Germinal center (tissue), 1 donor: ENCODE data around the gene PPP4C.
A peak's percentile ranks its signal among the peaks of the same experiment; 100 is the strongest.
"Not testable (repeated sequence)": the region's sequence is repeated elsewhere in the genome, so short reads cannot be mapped to it uniquely, and the experiment has no call there.

Experiments
- DNase-seq: peaks from one replicate; pipeline ENCODE4 v3.0.0; 2012; ENCODE audit warnings: mixed read lengths, low spot score

PPP4C gene

DNA sequence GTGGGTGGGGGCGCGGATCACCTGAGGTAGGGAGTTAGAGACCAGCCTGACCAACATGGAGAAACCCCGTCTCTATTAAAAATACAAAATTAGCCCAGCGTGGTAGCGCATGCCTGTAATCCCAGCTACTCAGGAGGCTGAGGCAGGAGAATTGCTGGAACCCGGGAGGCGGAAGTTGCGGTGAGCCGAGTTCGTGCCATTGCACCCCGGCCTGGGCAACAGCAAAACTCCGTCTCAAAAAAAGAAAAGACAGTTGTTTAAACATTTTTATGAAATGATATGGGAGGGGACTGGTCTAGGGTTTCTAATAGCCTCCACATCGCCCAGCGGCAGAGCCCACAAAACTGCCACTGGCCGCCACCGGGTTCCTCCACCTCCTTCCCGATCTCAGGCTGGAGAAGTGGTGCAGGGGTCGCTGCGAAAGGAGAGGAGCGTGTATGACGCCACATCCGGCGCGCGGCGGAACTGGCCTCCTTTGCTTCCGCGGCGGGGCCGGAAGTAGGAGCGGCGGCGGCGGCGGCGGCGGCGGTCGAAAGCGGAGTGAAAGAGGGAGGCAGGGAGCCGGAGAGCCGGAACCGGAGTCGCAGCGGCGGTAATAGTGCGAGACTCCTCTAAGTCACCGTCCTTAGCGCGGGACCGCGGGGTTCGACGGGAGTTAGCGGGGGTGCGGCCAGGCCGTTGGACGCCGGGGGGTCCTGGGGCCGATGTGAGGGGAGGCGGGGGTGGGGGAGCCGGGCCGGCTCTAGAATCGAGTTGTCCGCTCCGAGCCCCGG is at the start of gene PPP4C:
PPP4C (plus strand) TSS at position 492 of the 773 bp plus-strand sequence. CDS start 384 bp downstream, outside the sequence.
- peak; percentile 93 for DNase-seq

DNA sequence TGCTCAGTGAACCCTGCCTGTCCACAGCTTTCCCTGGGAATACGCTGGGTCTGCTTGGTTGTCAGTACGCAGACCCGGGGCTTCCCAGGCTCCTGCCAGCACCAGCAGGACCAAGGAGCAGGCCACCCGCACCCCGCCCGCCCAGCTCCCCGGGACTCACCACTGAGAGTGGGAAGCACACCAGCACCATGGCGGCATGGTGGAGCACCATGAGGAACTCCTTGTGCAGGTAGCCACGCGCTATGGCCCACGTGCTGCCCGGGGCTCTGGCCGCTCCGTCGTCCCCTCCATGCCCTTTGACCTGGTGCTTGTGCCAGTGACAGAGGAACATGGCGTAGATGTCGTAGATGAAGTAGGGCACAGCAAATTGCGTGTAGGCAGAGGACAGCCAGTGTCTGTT is 49.3 kb upstream of the PPP4C start:
- DNase-seq: no peak

DNA sequence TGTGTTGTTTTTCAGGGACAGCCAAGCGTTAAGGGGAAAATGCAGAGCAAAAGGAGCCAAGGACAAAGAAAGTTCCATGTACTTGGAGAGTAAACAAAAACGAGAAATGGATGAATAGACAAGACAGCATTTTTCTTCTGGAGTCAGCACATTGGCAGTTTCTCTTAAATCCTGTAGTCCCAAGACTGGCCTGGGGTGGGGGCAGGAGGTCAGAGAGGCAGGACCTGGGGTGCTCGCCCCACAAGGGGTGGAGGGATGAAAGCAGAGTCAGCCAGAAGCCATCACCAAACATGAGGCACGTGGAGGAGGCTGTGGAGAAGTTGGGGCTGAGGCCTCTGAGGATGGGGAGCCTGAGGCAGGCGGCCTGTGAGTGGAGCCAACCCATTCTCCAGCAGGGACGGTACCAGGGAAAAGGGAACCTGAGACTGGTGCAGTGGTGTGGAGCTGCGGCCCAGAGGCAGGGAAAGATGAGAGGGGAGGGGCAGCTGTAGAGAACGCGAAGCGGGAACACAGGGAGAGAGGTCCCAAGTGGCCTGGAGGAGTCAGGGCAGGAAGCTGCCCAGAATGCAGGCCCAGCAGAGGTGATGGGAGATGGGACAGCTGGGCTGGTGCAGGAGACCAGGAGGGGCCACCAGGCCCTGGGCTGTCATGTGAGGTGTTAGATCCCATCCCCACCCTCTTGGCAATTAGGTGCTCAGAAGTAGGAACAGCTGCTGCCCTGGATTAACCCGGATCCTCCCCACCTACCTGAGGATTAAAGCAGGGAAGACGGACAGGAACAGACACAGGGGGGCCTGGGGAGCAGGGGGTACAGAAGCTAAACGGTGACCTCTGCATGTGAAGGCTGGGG is 48.0 kb upstream of the PPP4C start:
- no peak for DNase-seq

DNA sequence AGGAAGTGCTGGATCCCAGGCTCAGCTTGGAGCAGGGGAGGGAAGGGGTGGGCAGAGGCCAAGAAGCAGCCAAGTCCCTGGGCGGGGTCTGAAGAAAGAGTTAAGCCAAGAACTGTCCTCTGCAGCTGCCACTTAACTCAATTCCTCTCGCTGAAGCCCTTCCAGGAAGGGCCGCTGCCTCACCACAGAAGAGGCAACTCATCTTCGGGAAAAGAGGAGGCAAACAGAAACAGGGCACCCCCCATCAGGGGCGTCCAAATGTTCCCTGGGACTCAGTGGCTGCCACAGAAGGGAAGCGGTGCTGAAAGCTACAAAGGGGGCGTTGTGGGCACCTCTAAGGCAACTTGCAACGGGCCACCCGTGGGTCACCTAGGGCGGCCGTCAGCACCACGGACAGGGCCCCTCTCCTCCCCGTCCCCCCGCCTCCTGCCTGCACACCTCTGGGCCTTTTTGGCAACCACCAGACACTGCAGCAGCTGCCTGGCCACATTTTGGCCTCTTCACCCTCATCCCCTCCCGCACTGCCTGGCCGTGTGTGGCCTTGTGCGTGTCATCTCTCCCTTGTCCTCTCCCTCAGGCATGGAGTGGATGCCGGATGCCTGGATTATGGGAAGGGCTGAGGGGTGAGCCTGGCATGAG is 47.2 kb upstream of the PPP4C start:
- DNase-seq: no peak

DNA sequence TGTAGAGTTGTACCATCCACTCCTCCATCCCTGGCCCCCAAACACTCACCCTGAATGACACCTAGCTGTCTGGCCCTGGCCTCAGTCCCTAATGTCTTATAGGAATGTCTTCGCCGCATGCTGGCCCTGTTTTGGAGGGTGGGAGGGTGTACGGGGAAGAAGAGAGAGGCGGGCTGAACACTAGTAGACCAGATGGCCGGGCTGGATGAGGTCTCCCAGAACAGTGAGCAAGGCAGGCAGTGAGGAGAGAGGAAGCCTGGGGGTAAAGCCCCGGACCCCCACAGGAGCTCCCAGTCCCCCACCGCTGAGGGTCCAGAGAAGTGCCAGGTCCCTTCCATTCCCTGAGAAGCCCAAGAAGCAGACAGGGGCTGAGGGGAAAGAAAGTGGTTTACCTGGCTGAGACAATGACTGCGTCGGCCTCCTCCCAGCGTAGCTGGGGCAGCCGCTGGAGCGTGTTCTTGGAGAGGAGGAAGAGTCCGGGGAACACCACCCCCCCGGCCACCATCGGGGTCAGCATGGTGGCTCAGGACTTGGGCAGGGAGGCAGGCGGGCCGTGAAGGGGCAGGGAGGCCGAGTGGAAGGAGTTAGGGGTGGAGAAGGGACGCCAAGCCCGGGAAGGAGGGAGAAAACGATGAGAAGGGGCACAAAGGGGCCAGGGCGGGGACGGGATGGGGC is 45.6 kb upstream of the PPP4C start:
- no peak for DNase-seq

DNA sequence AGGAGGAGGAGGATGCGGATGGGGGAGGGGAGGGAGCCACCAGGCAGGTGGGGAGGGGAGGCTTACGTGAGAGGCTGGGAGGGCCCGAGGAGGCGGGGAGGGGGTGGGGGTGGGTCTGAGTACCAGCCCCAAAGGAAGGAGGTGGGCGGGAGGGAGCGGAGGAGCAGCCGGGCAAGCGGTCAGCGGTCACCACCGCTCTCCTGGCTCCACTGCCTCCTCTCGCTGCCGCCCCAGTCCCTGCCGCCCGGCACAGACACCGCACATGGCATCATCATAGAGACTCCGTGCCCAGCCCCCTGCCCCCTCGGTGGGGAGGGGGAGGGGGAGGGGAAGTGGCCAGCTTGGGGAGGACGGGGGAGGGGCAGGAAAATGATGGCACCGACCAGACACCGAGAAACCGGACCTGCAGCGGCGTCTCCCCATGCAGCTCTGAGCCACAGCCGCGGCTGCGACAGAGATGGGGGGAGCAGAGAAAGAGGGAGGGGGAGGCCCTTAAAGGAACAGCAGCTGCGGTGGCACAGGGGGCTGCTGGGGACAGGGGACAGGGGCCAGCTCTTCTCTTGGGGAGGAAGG is 44.9 kb upstream of the PPP4C start, which contains the start of gene TLCD3B:
TLCD3B (minus strand) TSS at position 431 of the 573 bp plus-strand sequence. CDS start 744 bp downstream, outside the sequence.
- DNase-seq: no peak

DNA sequence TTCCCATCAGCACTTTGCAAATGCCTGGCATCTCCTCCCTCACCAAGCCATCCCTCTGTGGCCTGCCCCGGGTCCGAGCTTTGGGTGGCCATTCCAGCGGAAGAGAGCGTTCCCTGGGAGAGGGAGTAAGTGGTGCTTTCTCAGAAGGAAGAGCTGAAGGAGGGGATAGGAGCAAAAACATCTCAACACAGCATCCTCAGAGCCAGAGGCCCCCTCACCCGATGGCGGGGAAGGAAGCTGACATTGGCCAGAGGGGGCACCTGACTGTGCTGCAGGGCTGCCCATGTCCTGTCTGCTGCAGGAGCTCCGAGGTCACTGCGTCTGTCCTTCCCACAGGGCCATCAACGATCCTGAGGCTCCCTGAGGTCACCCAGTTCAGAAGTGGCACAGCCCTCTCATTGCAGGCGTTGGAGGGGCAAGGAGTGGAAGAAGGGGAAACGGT is 44.3 kb upstream of the PPP4C start:
- no peak for DNase-seq

DNA sequence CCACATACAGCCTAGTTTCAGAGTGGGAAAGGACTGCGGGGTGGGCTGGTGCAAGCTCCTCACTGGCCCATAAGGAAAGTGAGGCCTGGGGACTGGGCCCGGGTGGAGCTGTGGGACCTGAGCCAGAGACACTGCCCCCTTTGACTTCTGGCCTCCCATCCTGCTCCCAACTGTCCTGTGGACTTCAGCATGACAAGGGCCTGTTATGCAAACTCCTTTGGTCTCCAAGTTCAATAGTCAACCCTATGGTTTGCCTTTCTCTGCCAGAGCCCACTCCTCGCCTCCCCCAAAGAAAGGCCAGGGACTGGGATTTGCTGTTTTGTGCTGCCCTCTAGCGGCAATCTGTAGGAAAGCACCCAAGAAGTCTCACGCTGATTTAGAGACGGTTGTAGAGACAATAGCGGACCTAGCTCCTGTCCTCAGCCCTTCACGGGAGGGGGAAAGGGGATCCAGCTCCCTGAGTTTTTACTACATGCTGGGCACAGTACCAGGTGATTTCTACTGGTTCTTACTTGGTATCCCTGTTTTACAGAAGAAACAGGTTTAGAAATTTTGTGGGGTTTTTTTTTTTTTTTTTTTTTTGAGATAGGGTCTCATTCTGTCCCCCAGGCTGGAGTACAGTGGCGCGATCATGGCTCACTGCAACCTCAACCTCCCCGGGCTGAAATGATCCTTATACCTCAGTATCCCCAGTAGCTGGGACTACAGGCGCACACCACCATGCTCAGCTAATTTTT is 43.5 kb upstream of the PPP4C start:
- DNase-seq: peak; percentile 71

DNA sequence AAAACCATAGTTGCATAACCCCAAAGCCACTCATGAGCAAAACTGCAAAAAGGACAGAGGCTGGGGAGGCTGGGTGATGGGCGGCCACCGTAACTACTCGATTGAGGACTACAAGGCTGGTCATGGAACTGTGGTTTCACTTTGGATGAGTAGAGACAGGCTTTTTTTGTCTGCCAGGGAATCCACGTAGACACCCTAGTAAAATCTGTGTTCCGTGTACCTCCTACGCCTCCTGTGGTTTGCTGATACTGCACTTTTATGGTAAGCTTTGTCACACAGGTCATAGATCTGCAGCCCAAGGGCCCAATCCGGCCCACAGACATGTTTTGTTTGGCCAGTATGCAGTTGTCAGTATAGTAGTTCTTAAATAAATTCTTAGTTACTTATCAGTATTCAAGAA is 42.5 kb upstream of the PPP4C start:
- no peak for DNase-seq

DNA sequence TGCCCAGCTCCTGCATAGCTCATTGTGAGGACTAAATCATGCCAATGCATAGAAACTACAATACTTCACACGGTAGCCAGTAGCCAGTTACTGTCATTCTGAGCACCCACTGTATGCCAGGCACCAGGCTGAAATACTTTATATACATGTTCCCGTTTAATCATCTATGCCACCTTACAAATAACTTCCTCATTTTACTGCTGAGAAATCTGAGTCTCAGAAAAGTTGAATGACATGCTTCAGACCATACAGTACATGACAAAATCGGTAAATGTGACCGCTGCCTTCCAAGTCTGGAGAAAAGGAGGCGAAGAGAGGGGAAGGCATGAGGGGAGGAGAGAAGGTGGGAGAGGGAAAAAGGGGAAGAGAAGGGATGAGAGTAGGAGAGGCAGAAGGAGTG is 35.6 kb upstream of the PPP4C start:
- no peak for DNase-seq

DNA sequence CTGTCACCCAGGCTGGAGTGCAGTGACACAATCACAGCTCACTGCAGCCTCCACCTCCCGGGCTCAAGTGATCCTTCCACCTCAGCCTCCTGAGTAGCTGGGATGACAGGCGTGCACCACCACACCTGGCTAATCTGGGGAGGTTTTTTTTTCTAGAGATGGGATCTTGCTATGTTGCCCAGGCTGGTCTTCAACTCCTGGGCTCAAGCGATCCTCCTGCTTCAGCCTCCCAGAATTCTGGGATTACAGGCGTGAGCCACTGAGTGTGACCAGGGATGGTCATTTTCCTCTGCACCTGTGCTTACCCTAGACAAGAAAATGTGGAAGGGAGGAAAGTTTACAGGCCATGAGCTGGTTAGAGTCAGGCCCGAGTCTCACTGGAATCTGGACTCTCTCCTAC is 35.1 kb upstream of the PPP4C start:
- DNase-seq: not testable (repeated sequence)

DNA sequence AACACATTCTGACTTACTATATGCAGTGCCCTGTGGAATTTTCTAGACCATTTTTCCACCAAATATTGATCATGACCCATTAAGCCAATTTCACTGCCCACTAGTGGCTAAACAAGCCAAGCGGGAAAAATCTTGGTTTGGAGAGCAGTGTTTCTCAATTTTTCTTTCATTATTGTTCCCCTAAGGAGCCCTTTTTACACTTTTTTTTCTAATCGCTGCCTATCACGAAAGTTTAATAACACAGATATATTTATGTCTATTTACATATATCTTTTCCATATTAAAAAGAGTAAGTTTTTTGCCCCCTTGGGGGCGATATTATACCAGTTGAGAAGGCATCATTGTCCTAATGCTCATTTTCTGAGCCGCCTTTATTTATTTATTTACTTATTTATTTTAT is 34.0 kb upstream of the PPP4C start:
- no peak for DNase-seq

DNA sequence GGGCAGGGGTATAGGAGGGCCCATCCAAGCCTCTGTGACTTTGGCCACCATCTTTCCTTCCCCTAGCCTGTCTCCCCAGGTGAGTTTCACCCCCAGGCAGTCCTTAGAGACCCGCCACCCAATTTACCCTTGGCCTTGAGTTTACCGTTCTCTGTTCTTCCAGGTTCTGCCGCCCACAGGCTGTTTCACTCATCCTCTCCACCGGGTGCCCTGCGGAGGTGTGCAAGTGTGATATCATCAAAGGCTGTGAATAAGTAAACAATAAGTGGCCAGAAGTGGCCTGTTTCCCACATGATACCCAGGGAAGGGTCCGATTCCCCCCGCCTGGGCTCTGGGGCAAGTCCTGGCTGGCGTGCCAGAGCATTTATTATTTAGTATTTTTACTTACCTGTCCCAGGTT is 29.6 kb upstream of the PPP4C start:
- DNase-seq: no peak

DNA sequence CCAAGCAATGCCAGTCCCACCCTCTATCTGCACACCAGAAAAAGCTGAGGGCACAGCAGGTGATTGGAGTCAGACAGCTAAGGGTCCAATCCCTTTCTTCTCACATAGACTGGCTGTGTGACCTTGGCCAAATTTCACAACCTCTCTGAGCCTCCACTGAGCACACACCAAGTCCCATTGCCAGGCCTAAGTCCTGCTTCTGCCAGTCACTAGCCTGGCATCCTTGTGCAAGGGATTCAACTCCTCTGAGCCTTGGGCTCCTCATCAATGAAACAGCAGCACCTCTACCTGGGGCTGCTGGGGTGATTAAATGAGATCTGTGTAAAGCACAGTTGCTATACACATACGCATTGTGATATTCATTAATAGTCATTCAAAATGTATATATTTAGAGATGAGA is 29.2 kb upstream of the PPP4C start:
- no peak for DNase-seq

DNA sequence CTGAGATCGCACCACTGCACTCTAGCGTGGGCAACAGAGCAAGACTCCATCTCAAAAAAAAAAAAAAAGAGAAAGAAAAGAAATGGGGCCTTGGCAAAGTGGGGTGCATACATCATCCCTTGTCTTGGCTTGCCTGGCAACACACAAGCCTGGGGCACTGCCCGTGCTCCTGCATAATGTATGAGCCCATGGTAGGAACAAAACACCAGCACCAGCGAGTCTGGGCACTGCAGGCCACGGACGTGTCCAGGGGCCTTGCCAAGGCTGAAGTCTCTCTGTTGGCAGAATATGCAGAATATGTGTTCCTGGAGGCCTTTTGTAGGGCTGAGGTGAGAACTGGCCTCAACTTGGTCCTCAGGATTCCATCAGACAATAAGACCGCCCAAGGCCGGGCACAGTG is 25.9 kb upstream of the PPP4C start:
- DNase-seq: no peak

DNA sequence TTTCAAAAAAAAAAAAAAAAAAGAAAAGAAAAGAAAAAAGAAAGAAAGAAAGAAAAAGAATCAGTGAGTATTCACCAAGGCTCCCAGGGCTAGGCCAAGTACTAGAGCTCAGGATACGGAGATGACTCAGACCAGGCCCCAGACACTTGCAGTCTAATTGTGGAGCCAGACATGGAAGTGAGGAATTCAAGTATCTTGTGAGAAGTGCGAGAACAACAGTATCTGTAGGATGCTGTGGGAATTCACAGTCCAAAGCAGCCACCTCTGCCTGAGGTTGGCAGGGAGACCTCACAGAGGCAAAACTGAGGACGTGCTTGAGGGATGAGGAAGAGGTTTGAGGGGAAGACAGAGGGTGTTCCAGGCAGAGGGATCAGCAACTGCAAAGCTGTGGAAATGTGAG is 24.3 kb upstream of the PPP4C start:
- DNase-seq: no peak

DNA sequence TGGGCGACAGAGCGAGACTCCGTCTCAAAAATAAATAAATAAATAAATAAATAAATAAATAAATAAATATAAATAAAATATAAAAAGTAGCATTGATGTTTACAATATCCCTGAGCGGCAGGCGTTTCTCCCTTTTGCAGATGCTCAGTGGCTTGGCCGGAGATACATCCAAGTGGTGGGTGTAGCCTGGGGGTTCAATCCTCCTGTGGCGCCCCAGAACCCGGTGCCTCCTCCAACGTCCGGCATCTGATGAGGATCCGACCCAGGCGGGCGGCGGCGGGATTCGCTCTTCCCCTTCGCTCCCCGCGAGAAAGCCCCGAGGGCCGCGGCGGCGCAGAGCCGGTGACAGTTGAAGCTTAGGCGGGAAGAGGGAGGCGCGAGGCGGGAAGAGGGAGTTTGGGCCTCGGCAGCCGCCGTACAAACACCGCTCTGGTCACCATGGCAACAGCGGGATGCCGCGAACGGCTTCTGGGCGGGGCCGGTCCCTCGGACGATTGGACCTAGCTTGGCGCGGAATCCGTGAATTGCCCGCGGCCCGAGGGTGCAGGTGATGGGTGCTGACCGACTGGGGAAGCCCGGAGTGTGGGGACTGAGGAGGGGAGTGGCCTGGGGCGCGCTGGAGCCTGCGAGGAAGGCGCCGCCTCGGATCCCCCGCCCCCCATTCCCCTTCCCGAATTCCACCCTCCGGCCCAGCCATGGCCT is 23.0 kb upstream of the PPP4C start:
- peak; percentile 92 for DNase-seq

DNA sequence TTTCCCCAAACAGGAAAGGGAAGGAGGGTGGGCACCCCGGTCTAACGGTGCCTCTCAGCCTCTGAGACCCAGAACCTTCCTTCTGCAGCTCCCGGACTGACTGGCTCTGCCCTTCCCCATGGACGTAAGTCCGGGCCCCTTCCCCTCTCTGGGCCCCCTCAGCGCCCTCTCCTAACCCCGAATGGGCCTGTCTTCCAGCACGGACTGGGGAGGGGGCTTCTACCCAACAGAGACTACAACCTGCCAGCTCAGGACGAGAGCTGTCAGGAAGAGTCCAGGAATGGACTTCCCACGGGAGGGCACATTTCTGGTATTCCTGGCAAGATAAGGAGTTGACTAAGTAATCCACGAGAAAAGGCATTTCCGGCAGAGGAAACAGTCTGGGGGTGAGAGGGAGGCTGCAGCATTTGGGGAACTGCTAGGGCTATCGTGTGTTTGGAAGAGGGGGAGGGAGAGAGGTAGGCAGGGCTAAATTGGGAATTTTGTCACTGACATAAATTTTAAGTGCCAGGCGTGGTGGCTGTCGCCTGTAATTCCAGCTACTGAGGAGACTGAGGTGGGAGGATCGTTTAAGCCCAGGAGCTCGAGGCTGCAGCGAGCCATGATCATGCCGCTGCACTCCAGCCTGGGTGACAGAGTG is 22.3 kb upstream of the PPP4C start:
- no peak for DNase-seq

DNA sequence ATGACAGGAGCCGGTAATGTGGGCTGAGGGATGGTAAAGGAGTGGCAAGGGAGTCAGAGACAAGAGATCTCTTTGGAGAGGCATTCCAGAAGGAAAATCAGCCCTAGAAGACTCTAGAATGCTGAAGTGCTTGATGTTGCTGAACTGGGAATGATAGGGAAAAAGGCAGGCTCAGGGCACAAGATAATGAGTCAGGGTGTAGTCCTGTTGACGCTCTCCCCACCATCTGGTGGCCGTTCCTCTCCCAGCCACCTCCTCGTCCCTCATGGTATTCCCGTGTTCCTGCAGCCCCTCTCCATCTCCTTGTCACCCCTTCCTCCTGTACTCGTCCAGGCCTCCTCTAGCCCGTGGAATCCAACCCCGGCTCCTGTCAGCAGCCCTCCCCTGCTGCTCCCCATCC is 21.3 kb upstream of the PPP4C start:
- DNase-seq: no peak
